K562 (cell line): ENCODE data around the gene NT5C1A. TPM values are rescaled to one million over a fixed set of nuclear protein-coding genes. Genes with fewer than 3 reads are reported as not detected.

Source experiments
- CCNT2 ChIP-seq: IDR thresholded peaks from 2 replicates; pipeline ENCODE4 v1.6.1; 2011; ENCODE audit warnings: borderline replicate concordance, low read depth, mild to moderate bottlenecking, moderate library complexity, mixed read lengths, low read length; ENCODE audit not compliant: insufficient read length; ENCODE audit errors: extremely low read depth
- CTCF ChIP-seq, 3 experiments: IDR thresholded peaks in 2 of 3; conservative IDR thresholded peaks in 1 of 3; 2 replicates each; pipeline ENCODE4 v1.5.1; 2011 to 2012; ENCODE audit warnings: low read length in 3 of 3, mild to moderate bottlenecking in 3 of 3, control low read depth in 2 of 3, improper control_type of control experiment in 1 of 3, inconsistent platforms in 1 of 3, low read depth in 1 of 3, mixed read lengths in 1 of 3, moderate library complexity in 1 of 3; ENCODE audit not compliant: insufficient read depth in 2 of 3
- DEAF1 ChIP-seq: fragments of 450-650 bp; formaldehyde crosslinking; IDR thresholded peaks from 2 replicates; pipeline ENCODE4 v1.4.0; 2020; ENCODE audit warnings: mild to moderate bottlenecking, moderate library complexity
- RFX7 ChIP-seq: fragments of 250-450 bp; sonication (Bioruptor Pico); IDR thresholded peaks from 2 replicates; pipeline ENCODE4 v1.5.1; 2021; ENCODE audit warnings: mild to moderate bottlenecking
- SNIP1 ChIP-seq: fragments of 450-650 bp; IDR thresholded peaks from 2 replicates; pipeline ENCODE4 v1.7.1; 2017; ENCODE audit warnings: low read depth, mild to moderate bottlenecking
- ZFX ChIP-seq: sonication (generic); formaldehyde crosslinking; IDR thresholded peaks from 2 replicates; pipeline ENCODE4 v1.8.0; 2022; ENCODE audit warnings: mild to moderate bottlenecking, missing genetic modification reagents, moderate library complexity
- ZNF398 ChIP-seq: fragments of 250-450 bp; sonication (Bioruptor Pico); IDR thresholded peaks from 2 replicates; pipeline ENCODE4 v1.8.0; 2021; ENCODE audit warnings: moderate library complexity, mild to moderate bottlenecking, inconsistent platforms
- polyA plus RNA-seq, 8 experiments: library from polyadenylated mRNA; depleted of rRNA in 4 of 8; stranded (reverse) in 5 of 8; unstranded in 3 of 8; fragments of >200 nt; fragmentation: Nextera tagmentation in 2 of 8; fragmentation: Illumina TruSeq in 1 of 8; extraction: Ambion mirVana in 2 of 8; extraction: Trizol in 1 of 8; gene quantifications; 2 replicates each; pipeline versions ENCODE4 v1.2.1 to v1.2.3, GENCODE V29; 2011 to 2014; ENCODE audit warnings: inconsistent platforms in 1 of 8, missing spikeins in 1 of 8
- total RNA-seq, 7 experiments: library from RNA; depleted of rRNA in 6 of 7; stranded (reverse); fragments of >200 nt in 6 of 7; fragmentation: Illumina TruSeq in 2 of 7; extraction: Trizol in 2 of 7; gene quantifications; 2 replicates each; pipeline versions ENCODE4 v1.2.1 to v1.2.3, GENCODE V29; 2011 to 2021; ENCODE audit warnings: low replicate concordance in 1 of 7

NT5C1A gene
- total and polyA plus RNA-seq, 9 of the 15 experiments (the other 6 are each of a cell fraction or from before 2014, with no cell fraction given) = not detected

- TF ChIP-seq ZFX (CRISPR knock-in tag) = no peak
- TF ChIP-seq ZNF398 (CRISPR knock-in tag) = no peak
- no peak for TF ChIP-seq SNIP1
- TF ChIP-seq DEAF1 (CRISPR knock-in tag) = no peak
- TF ChIP-seq CTCF (IDR thresholded peaks at IDR 0.05 in 2 of 3, conservative IDR thresholded peaks at IDR 0.05 in 1 of 3; ENCODE audit: insufficient read depth in 2 of 3, low read depth in 1 of 3, low read length in 3 of 3) = no peak
- TF ChIP-seq CCNT2 = no peak
- TF ChIP-seq RFX7 = no peak
Observed at GRCh38 chr1:39671433-39671792, 494 bp downstream of the NT5C1A start (continued).
